Naive thymus-derived CD8-positive, alpha-beta T cell (primary cell): ENCODE measurements around the gene SLC3A2. TPM values are rescaled to one million over a fixed set of nuclear protein-coding genes. Genes with fewer than 3 reads are reported as not detected.

Source experiments
- ATAC-seq, 2 donors: fragments of 150-1000 bp; cut with Tn5 transposase in 1 of 2; sonication (Bioruptor Pico), chemical (Tn5 transposase) in 1 of 2; 1 replicate in 1 of 2; 2 replicates in 1 of 2; pipeline ENCODE4 v1.10.0; 2021; ENCODE audit warnings: mild to moderate bottlenecking in 2 of 2, moderate library complexity in 2 of 2
- POLR2A ChIA-PET: fragments of 350-600 bp; sonication (Branson Sonifier 250); formaldehyde crosslinking; loops from one replicate; lab custom pipeline; 2021; ENCODE audit warnings: antibody characterized with exemption; lab: Charles Lee
- DNase-seq, 10 donors: peaks; one replicate each; pipeline versions ENCODE4 v3.0.0 to v3.0.0-alpha.2; 2020 to 2022
- H3K27ac Mint-ChIP-seq, 10 donors: one replicate each; pipeline ENCODE4 v1.8.0; 2020 to 2022; ENCODE audit warnings: mild to moderate bottlenecking in 10 of 10, mixed read lengths in 10 of 10, moderate library complexity in 4 of 10, inconsistent platforms in 1 of 10
- H3K27me3 Mint-ChIP-seq, 5 donors: one replicate each; pipeline ENCODE4 v1.8.0; 2021 to 2022; ENCODE audit warnings: mixed read lengths in 5 of 5
- H3K36me3 Mint-ChIP-seq, 3 donors: one replicate each; pipeline ENCODE4 v1.8.0; 2020 to 2022; ENCODE audit warnings: mixed read lengths in 3 of 3, mild to moderate bottlenecking in 2 of 3, inconsistent platforms in 1 of 3
- H3K4me1 Mint-ChIP-seq, 4 donors: one replicate each; pipeline ENCODE4 v1.8.0; 2021 to 2022; ENCODE audit warnings: mixed read lengths in 4 of 4
- H3K4me3 Mint-ChIP-seq, 10 donors: one replicate each; pipeline ENCODE4 v1.8.0; 2020 to 2022; ENCODE audit warnings: mild to moderate bottlenecking in 10 of 10, mixed read lengths in 10 of 10, moderate library complexity in 6 of 10, inconsistent platforms in 1 of 10
- H3K9me3 Mint-ChIP-seq, 9 donors: one replicate each; pipeline ENCODE4 v1.8.0; 2020 to 2022; ENCODE audit warnings: mixed read lengths in 9 of 9, mild to moderate bottlenecking in 3 of 9, inconsistent platforms in 1 of 9, moderate library complexity in 1 of 9
- polyA plus RNA-seq, 3 donors: library from polyadenylated mRNA; unstranded; fragments of 300-500 nt; fragmentation: Illumina TruSeq; gene quantifications; one replicate each; pipeline ENCODE4 v1.2.3, GENCODE V29; 2021
- total RNA-seq, 8 experiments: library from RNA in 2 of 8; stranded (reverse) in 2 of 8; gene quantifications; one replicate each; pipeline ENCODE4 v1.2.3 and lab custom pipeline; 2021 to 2026

The SLC3A2 gene
- total and polyA plus RNA-seq, 5 experiments from 2014 or later: 119 to 353 (median 164) TPM

- no peak for DNase-seq
- no peak for ATAC-seq
- Mint-ChIP-seq H3K9me3 (peaks cover 0 to 2% (median 0%) of the 10 kb centered on the region in 9 donors), H3K36me3 (no peaks in the 10 kb centered on the region), H3K4me1 (peaks cover 3 to 6% (median 3%) of the 10 kb centered on the region in 4 donors), H3K27ac (peak overlapping the region in 3 of 10 donors; percentile 7 to 65 (median 56)), H3K27me3 (peaks cover 4 to 21% (median 14%) of the 10 kb centered on the region in 5 donors), H3K4me3 (no peak overlapping the region)
- POLR2A ChIA-PET: interaction anchor here (1.1 kb wide), 1 partner anchor 121 kb away, joined by 7 read pairs; no protein-coding TSS in a partner anchor
Observed at GRCh38 chr11:62905296-62905695, 24.6 kb downstream of the SLC3A2 start.

- Mint-ChIP-seq H3K27ac (no peak overlapping the region), H3K36me3 (no peaks in the 10 kb centered on the region), H3K27me3 (peaks cover 2 to 24% (median 14%) of the 10 kb centered on the region in 5 donors), H3K9me3 (peaks cover 0 to 2% (median 0%) of the 10 kb centered on the region in 9 donors), H3K4me1 (peaks cover 3 to 6% (median 4%) of the 10 kb centered on the region in 4 donors), H3K4me3 (no peak overlapping the region)
- DNase-seq (peak; percentile 57 to 86 (median 74)), ATAC-seq (peak; percentile 64 to 95)
- POLR2A ChIA-PET: interaction anchor here (1.1 to 1.4 kb wide), 2 partner anchors 118 to 120 kb away, joined by 4 to 7 read pairs; no protein-coding TSS in a partner anchor
Observed at GRCh38 chr11:62905927-62906531, 25.3 kb downstream of the SLC3A2 start.

GRCh38 chr11:62908468-62909072, 27.9 kb downstream of the SLC3A2 start:
- Mint-ChIP-seq H3K4me3 (no peak overlapping the region), H3K27ac (no peak overlapping the region), H3K36me3 (no peaks in the 10 kb centered on the region), H3K9me3 (peaks cover 0 to 2% (median 0%) of the 10 kb centered on the region in 9 donors), H3K4me1 (peaks cover 3 to 8% (median 4%) of the 10 kb centered on the region in 4 donors), H3K27me3 (peaks cover 2 to 24% (median 14%) of the 10 kb centered on the region in 5 donors)
- ATAC-seq (no peak), DNase-seq (no peak)
- POLR2A ChIA-PET: no interaction called here

GRCh38 chr11:62909107-62909894, 28.6 kb downstream of the SLC3A2 start:
- Mint-ChIP-seq H3K4me1 (peaks cover 3 to 8% (median 4%) of the 10 kb centered on the region in 4 donors), H3K36me3 (no peaks in the 10 kb centered on the region), H3K27me3 (peaks cover 2 to 24% (median 10%) of the 10 kb centered on the region in 5 donors), H3K27ac (no peak overlapping the region), H3K9me3 (no peaks in the 10 kb centered on the region), H3K4me3 (no peak overlapping the region)
- DNase-seq: no peak
- POLR2A ChIA-PET: no interaction called here
- no peak for ATAC-seq

- Mint-ChIP-seq H3K27me3 (peaks cover 0 to 18% (median 9%) of the 10 kb centered on the region in 5 donors), H3K4me1 (peaks cover 2 to 6% (median 3%) of the 10 kb centered on the region in 4 donors), H3K36me3 (no peaks in the 10 kb centered on the region), H3K27ac (peak overlapping the region in 1 of 10 donors; percentile 29), H3K9me3 (no peaks in the 10 kb centered on the region), H3K4me3 (no peak overlapping the region)
- ATAC-seq: no peak
- peak in 1 of 10 donors; percentile 30 for DNase-seq
- POLR2A ChIA-PET: no interaction called here
Observed at GRCh38 chr11:62910141-62910882, 29.6 kb downstream of the SLC3A2 start.

- no peaks in the 10 kb centered on the region for H3K36me3 Mint-ChIP-seq
- ATAC-seq (no peak), DNase-seq (no peak)
- no peak overlapping the region for H3K4me3 Mint-ChIP-seq
- POLR2A ChIA-PET: no interaction called here
- H3K27ac Mint-ChIP-seq: no peak overlapping the region
- no peaks in the 10 kb centered on the region for H3K9me3 Mint-ChIP-seq
- peaks cover 0 to 10% (median 7%) of the 10 kb centered on the region in 5 donors for H3K27me3 Mint-ChIP-seq
- H3K4me1 Mint-ChIP-seq: peaks cover 0 to 5% (median 0%) of the 10 kb centered on the region in 4 donors
Observed at GRCh38 chr11:62911137-62912130, 30.7 kb downstream of the SLC3A2 start.

- POLR2A ChIA-PET: no interaction called here
- ATAC-seq: no peak
- H3K27me3 Mint-ChIP-seq: peaks cover 0 to 10% (median 7%) of the 10 kb centered on the region in 5 donors
- no peak overlapping the region for H3K4me3 Mint-ChIP-seq
- DNase-seq: no peak
- peaks cover 0 to 5% (median 0%) of the 10 kb centered on the region in 4 donors for H3K4me1 Mint-ChIP-seq
- H3K9me3 Mint-ChIP-seq: no peaks in the 10 kb centered on the region
- H3K27ac Mint-ChIP-seq: no peak overlapping the region
- no peaks in the 10 kb centered on the region for H3K36me3 Mint-ChIP-seq
Observed at GRCh38 chr11:62912268-62912667, 31.6 kb downstream of the SLC3A2 start.

GRCh38 chr11:62914416-62914815, 33.7 kb downstream of the SLC3A2 start:
- ATAC-seq: no peak
- H3K4me1 Mint-ChIP-seq: peaks cover 0 to 5% (median 0%) of the 10 kb centered on the region in 4 donors
- POLR2A ChIA-PET: no interaction called here
- H3K36me3 Mint-ChIP-seq: no peaks in the 10 kb centered on the region
- DNase-seq: no peak
- no peak overlapping the region for H3K27ac Mint-ChIP-seq
- no peaks in the 10 kb centered on the region for H3K9me3 Mint-ChIP-seq
- peaks cover 1 to 11% (median 5%) of the 10 kb centered on the region in 5 donors for H3K27me3 Mint-ChIP-seq
- no peak overlapping the region for H3K4me3 Mint-ChIP-seq

GRCh38 chr11:62917906-62918502, 37.3 kb downstream of the SLC3A2 start:
- ATAC-seq (no peak), DNase-seq (no peak)
- POLR2A ChIA-PET: no interaction called here
- peak overlapping the region in 1 of 10 donors; percentile 10 for H3K27ac Mint-ChIP-seq
- no peak overlapping the region for H3K4me3 Mint-ChIP-seq
- peaks cover 7 to 21% (median 16%) of the 10 kb centered on the region in 5 donors for H3K27me3 Mint-ChIP-seq
- no peaks in the 10 kb centered on the region for H3K9me3 Mint-ChIP-seq
- H3K4me1 Mint-ChIP-seq: peaks cover 0 to 8% (median 4%) of the 10 kb centered on the region in 4 donors
- no peaks in the 10 kb centered on the region for H3K36me3 Mint-ChIP-seq

- Mint-ChIP-seq H3K27me3 (peaks cover 7 to 26% (median 19%) of the 10 kb centered on the region in 5 donors), H3K9me3 (no peaks in the 10 kb centered on the region), H3K36me3 (no peaks in the 10 kb centered on the region), H3K4me3 (no peak overlapping the region), H3K4me1 (peaks cover 2 to 13% (median 7%) of the 10 kb centered on the region in 4 donors), H3K27ac (no peak overlapping the region)
- POLR2A ChIA-PET: no interaction called here
- no peak for DNase-seq
- ATAC-seq: no peak
Observed at GRCh38 chr11:62918531-62918930, 37.8 kb downstream of the SLC3A2 start.

- no peak overlapping the region for H3K27ac Mint-ChIP-seq
Observed at GRCh38 chr11:62919476-62919875, 38.8 kb downstream of the SLC3A2 start.

More at GRCh38 chr11:62919476-62919875, 38.8 kb downstream of the SLC3A2 start:
- H3K9me3 Mint-ChIP-seq: no peaks in the 10 kb centered on the region
- peaks cover 5 to 18% (median 11%) of the 10 kb centered on the region in 4 donors for H3K4me1 Mint-ChIP-seq
- DNase-seq (no peak), ATAC-seq (no peak)
- H3K36me3 Mint-ChIP-seq: no peaks in the 10 kb centered on the region
- peaks cover 10 to 33% (median 22%) of the 10 kb centered on the region in 5 donors for H3K27me3 Mint-ChIP-seq
- H3K4me3 Mint-ChIP-seq: no peak overlapping the region
- POLR2A ChIA-PET: no interaction called here
